ENCODE measurements around the gene EDIL3.
A peak's percentile ranks its signal among the peaks of the same experiment; 100 is the strongest.
"Not testable (repeated sequence)": the region's sequence is repeated elsewhere in the genome, so short reads cannot be mapped to it uniquely, and the experiment has no call there.

The EDIL3 gene

DNA sequence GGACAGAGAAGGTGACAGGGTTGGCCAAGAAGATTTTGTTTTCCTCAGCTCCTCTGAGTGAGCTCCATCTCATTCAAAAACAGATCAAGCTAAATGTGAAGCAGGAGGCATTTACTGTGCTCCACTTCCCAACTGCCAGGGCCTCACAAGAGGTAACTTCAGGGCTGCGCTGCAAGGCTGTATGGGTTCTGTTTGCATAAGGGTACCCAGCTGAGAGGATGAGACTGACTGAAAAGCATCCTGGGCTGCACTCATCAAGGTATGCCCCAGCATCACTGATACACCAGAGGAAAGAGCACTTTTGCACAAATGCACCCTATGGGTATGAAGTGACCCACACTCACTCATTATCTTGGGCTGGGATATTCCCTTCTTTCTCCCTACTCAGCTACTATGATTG, 347.8 kb downstream of the EDIL3 start:
- no peak for DNase-seq

DNA sequence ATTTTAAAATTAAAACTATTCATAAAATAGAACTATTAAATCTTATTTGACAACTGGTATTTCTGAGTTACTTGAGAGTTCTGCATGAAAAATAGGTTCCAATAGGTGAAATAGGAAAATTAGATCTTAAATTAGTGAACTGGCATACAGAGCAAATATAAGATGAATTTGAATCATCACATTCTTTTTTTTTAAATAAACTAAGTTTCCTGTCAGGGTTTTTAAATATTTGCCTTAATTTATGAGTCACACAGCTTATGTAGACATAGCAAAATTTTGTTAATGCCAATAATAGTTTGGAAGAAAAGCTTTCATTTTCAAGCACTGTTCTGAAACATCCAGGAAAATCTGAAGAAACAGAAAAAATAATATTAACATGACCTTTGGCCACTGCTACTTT, 352.4 kb downstream of the EDIL3 start:
- DNase-seq, result no peak

DNA sequence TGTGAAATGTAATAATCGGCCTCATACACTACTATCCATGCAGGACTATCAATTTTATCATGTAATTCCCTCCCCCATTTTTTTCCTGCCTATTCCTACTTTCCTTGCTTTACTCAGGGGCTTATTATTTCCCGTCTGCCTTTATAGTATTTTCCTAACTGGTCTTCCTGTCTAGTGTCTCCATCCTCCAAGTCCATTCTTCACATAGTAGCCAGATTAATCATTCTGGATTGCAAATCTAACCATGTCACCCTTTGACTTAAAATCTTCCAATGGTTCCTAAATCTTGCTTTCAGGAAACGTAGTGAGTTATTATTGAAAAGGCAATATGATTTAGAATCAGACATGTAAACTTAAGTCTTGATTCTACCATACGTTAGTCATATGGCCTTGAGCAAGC, 356.6 kb downstream of the EDIL3 start:
- DNase-seq, result no peak

DNA sequence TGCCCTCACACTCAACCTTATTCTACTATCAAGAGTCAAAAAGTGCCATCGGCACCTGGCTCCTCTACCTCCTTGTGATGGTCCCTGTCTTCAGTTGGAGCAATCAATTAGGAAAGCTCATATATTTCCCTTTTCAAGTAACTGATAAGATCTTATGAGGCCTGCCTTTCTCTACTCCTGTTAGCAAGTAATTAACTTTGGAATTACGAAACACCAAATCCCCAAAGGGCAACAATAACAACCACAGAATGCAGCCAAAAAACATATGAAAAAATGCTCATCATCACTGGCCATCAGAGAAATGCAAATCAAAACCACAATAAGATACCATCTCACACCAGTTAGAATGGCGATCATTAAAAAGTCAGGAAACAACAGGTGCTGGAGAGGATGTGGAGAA, 366.2 kb downstream of the EDIL3 start:
- not testable (repeated sequence) for DNase-seq

DNA sequence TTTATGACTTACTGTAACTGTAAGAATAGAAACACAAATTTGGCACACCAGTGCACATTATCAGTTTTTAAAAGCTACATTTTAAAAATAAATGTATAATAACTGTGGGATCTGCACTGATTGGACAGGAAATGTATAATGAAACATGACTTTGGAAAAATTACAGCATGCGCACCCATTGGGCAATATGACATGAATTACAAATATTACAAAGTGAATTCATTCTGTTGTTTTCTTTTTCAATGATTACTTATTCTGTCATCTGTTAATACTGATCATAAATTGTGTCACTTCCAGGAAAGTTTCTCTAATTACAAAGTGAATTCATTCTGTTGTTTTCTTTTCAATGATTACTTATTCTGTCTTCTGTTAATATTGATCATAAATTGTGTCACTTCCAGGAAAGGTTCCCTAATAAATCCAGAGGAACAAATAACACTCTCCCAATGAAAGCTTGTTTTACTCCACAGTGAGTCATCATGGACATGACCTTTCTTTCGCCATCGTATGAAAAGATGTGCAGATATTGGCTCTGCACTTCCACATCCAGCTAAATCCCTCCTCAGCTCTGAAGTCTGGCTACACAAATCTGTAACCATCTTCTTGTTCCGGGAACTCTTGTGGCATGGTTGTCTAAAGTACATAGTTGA, 367.0 kb downstream of the EDIL3 start:
- DNase-seq, result no peak

DNA sequence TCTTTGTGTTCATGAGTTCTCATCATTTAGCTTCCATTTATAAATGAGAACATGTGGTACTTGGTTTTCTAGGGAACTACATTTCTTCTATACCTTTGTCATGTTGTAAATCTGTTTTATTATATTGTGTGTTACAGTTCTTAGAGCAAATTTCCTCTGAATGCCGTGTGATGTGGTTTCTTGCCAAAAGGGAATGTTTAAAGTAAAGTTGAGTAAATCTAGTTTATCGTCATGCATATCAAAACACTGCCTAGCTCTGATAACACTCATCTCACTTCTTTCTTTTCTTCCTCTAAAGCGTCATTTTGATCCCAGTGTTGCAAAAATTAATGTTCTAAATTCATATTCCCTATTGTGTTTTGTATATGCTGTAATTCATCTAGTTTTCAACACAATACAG, 368.6 kb downstream of the EDIL3 start:
- no peak for DNase-seq

DNA sequence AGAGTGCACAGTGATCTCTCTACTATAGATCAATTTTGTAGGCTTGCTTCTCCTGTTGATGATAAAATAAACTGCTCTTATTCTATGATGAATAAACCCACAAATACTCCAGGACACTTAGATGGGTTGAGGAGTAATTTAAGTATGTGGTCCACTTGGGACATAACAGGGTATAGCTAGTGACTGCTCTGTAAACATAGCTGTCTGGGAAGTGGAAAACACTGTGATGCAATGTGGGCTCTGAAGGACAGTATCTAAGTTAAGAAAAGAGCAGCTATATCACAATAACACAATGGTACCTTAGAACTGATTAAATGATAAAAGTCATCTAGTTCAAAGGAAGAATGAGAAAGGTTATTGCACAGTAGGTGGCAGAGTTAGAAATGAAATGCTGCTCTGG, 369.7 kb downstream of the EDIL3 start:
- no peak for DNase-seq

DNA sequence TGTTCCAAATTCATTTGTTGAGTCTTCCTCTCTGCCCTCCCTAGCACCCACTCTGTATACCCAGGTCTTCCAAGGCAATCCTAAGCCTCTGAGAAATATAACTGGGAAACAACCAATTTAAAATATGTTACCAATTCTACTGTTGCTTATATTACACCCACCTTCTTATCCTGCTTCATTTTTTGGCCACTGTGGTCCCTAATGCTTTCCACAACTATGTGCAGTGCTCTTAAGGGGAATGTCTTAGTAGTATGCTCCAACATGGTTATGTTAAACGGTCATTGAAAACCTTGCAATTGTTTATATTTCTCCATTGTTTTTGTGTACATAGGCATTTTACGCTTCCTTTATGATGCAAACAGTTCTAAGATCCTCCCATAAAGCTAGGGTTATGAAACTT, 390.9 kb downstream of the EDIL3 start:
- DNase-seq, result no peak

DNA sequence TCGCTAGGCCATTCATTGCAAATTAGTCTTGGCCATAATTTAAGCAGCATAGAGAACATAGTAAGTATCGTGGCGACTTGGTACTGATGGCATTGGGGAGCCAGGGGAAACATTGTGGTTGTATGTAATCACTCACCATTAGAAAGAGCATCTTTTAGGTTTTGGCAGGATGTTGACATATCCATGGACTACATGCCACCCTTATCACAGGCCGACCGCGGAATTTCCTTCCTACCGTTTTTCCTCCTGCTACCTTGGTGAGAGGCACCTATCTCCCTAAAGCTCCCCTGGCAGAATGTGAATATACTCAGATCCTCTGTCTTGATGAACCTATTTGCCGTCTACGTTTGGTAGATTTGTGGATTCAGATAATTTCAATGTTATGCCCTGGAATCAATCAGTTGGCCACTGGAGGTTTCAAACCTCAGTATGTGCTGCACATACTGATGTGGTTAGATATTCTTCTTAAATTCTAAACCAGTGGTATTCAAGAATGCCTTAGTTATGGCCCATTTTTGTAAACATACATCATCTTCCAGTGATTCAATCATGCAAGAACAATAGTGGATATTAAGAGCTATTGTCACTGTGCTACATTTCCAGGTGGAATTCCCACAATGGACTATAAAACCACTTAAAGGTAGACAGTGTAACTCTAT, 393.0 kb downstream of the EDIL3 start:
- DNase-seq, result no peak

DNA sequence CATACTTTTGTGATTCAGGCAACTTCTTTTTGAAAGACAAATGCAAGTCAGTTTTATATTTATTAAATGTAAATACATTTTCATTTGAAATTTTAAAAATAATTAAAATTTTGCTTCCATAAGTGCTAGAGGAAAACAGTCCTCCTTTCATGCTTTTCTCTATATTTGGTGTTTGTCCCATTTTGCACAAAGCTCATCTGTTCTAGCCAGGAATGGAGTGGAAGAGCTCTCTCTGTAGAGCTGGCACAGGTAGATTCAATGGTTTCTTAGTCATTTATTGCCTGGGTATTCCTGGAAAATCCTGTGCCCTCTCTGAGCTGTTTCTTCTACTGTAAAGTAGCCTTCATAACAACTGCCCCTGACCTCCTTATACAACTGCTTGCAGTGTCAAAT, 396.4 kb downstream of the EDIL3 start:
- DNase-seq, result no peak

DNA sequence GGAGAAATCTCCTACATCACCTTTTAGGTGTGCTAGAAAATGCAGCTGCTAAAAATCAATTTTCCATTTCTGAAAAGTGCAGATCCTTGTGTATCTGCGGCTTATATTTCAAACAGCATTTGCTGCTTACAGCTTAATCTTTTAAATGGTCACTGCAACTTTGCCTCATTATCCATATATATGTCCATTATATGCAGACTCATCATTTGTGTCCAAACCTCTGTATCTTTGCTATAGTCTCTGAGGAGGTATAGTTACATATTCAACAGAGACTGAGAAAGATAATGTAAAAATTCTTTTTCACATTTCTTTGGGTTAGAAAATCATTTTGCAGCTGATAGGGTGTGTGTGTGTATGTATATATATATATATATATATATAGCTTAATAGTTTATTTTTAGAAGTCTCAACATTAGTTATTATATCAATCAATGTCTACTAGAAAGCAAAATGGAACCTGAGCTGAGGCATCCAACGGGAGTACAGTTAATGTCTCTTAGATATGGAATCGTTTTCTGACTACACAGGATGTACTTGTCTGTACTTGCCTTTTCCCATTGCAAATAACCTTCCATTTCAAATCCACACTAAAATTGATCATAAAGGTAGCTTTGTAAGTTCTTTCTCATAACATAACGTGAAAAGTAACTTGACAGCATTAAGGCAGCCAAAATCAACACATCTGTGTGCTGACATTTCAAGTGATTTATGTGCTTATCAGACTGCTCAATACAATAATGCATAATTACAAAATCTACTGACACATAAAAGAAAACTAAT, 397.0 kb downstream of the EDIL3 start:
- DNase-seq, result peak; percentile 1

DNA sequence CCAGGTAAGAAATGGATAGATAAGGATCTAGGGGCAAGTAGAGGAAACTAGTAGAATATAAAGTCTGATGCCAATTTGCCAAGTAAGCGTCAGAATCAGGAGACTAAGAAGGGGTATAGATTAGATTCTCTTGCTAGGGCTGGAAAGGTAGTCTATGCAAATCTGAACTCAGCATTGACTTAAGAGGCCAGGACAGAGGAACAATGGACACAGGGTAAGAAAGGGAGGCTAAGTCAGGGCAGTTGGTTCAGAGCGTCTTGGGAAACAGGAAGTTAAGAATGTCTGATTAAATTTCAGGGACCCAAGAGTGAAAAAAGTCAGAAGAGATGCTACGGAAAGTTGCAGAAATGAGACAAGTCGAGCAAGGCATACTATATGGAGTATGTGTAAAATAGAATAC, 400.8 kb downstream of the EDIL3 start:
- no peak for DNase-seq

DNA sequence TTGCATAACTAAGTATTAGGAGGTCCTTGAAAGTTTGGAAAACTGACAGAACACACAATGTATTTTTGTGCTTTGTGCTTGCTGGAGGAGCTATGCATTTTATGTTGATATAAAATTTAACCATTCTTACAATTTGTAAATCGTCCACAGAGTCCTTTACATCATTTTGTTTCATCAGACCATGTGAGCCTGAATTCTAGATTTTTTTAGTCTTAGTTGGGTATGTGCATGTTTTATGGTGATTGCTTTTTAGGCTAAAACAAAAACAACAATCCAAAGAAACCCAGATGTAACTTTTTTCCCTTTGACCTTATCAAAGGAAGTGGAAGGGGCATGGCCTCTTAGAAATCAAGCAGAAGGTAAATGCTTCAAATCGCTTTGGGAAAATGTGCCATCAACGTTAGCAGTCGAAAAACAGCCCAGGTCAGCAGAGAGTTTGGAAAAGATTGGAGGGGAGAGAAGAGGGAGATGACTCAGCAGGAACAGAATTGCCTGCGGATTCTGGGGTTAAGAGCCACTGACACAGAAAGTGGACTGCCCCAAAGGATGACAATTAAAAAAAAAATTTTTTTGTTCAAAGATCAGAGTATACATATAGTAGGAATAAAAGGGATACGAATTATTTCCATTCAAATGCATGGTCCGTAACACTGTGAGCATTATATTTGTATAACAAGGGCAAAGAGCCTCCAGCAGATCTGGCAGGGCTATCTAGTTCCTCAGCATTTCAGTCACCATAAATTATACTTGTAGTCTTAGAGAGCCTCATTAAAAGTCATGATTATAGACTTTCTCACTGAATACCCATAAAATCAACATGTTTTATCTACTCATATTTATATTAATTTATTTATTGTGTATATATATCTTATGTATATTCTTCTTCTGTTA, 410.5 kb downstream of the EDIL3 start:
- no peak for DNase-seq

DNA sequence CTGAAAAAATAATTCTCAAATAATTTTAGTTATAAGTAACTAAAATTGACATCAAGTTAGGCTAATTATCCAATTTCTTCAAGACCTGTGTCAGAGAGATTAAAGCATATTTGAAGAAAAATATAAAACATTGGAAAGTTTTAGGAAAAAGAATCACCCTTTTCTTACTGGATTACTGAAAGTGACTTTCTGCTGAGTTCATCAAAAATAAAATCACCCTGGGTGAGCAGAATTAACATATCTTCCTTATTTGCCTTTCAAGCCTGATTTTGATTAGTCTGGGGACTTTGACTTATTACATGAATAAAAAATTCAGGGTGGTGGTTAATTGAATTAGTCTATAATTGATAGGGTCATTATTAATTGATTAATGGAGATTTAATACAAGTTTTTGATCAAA, 411.8 kb downstream of the EDIL3 start:
- no peak for DNase-seq

DNA sequence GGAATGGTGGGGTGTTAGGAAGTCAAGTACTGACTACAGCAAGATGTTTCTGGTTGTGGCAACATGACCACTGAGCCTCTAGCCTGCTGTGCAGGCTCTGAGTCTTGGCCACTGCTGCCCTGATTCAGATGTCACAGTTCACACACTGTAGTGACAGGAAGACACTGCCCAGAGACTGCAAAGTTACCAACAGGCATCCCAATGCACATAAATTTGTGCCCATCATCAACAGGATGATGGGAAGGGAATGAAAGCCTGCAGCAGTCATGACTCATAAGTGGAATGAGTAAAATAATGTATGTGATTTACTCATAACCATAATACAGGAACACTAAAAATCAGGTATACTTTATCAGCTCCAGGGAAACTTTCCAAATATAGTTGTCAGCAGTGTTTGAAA, 412.4 kb downstream of the EDIL3 start:
- DNase-seq, result no peak

DNA sequence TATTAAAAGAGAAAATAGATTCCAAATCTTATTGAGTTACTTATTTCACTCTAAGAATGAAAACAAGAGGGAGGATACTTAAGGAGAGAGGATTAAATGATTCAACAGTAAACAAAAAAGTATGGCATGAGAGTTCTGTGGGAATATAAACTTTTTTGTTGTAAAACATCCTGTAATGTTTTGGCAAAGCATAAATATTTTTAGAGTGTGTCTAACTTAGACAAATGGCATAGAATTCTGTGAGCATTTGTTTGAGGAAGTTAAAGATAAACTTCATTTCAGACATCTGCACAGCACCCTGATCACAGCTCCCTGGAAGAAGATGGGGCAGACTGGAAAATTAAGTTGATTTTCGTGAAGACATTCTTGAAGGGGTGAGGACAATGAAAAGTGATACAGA, 417.3 kb downstream of the EDIL3 start:
- no peak for DNase-seq

DNA sequence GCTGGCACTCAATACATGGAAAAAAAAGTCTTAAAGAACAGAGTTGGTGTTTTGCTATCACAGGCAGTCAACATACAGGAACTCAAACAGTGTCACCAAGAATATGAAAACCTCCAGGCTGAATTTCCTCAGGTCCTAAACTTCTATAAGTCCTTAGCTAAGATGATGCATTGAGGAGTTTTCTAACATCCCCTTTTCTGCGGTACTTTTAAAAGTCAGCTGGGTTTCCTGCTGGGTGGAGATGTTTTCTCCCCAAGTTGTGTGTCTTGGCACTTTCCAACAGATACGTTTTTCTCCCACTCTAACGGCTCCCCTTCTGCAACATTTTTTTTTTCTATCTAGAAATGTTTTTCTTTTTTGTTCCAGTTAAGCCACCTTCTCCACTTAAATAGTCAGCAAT, 419.2 kb downstream of the EDIL3 start:
- no peak for DNase-seq

DNA sequence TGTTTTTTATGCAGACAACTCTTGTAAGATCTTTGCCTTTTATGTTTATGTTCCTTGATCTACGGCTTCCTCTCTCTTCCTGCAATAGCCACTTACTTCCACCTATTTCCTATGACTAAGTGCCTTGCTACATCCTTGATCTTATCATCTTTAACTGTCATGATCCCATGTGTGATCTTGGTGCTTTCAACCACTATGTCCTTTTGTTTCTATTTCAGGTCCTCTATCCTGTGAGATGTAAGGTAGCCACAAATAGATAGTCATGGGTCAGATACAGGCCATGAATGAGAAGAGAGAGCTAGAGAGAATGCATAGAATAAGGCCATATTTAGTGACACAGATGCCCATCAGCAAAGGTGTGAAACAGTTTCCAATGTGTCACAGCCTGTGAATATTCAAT, 420.4 kb downstream of the EDIL3 start:
- DNase-seq, result no peak

DNA sequence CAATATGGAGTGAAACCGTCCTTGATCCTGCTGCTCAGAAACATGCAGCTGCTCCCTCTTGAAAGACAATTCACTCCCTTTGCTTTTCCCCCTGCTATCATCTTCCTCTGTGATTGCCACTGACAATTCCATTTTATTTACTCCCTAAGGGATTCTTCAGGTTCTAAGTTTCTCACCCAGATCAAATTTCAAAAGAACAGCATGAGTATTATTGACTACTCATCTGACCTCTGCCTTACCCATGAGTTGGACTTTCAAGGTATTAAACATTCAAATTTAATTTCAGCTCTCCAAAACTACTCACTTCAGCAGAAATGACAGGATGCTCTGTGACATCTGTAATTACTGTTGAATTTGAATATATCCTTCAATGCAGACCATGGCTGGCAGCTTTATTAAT, 427.5 kb downstream of the EDIL3 start:
- DNase-seq, result peak; percentile 55

DNA sequence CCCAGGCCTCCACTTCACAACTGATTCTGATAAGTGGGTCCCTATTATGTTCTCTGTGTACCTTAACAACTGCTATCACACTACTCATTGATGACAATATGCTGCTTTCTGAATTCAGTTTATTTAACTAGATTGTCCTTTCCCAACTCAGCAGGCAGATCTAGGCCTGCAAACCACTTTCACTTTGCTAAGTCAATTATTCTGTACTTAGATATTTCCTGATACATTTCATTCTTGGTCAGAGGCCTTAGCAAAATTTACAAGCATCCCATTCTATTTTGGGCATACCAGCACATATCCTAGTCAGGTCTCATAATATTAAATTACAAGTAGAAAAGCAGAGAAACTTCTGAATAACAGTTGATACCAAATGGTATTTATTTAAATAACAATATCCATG, 428.3 kb downstream of the EDIL3 start:
- DNase-seq, result no peak

DNA sequence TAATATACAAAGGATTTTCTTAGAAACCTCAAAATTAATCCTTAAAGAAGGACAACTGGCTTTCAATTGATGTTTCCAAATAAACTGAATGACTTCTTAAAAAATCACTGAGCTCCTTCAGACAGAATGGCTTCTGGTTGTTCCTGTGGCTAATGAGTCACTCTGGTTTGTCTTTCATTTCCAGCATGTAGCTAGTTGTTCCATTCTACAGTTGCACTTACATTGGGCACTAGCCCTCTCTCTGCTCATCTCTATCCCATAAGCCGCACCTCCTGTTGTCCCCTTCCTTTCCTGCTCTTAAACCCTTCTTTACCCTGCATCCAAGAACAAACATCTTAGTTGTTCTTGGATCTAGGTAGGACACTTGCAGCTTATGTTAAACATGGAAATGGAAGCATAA, 428.8 kb downstream of the EDIL3 start:
- no peak for DNase-seq

DNA sequence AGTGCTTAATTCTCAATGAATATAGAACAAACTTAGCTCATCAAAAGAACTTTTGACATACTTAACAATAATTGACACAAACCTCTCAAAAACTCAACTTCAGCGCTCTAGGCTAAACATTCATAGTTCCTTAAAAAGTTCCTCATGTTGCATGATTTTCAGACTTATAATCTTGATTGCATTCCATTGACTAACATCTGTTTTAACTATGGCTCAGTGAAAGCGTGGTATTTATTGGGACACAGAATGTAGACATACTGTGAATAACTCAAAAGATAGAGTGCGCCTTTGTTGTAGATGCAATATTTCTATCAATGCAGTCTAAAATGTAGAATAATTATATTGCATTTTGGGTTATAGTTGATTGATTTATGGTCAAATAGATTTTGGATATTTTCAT, 436.9 kb downstream of the EDIL3 start:
- DNase-seq, result no peak

DNA sequence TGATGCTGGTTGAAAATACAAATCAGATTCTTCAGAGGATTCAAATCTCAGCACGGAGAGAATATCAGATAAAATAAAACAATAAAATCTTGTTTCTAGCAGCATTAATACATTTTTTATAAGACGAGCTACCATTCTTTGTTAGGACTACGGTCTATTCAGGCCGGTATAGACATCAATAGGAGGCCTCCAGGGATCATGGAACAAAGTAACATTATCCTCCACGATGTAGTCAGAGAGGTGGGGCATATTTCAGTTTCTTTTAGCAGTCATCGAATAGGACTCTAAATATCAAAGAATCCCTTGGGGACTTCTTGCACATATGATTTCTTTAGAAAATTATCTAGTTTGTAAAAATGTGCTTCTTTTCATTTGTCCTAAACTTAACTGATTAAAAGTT, 438.2 kb downstream of the EDIL3 start:
- no peak for DNase-seq

All from NCI-H2227 treated with DMSO at 0.1 percent for 48 hours (cell line).